Panc1 (cell line): ENCODE measurements around the gene GPR157. TPM values are rescaled to one million over a fixed set of nuclear protein-coding genes. Genes with fewer than 3 reads are reported as not detected.

Experiments
- ATAC-seq: fragments of 200-7000 bp; cut with Tn5 transposase; 2 replicates; pipeline ENCODE4 v1.9.1; 2020; ENCODE audit warnings: mild to moderate bottlenecking, moderate library complexity
- BruUV-seq: library from RNA; stranded (reverse); fragments of 400-500 nt; replicated peaks from 2 replicates; lab custom pipeline; 2021; lab: Mats Ljungman, UMichigan
- CTCF ChIA-PET: fragments of 300-600 bp; sonication (Branson Sonifier 250); formaldehyde crosslinking; loops from one replicate; lab custom pipeline; 2022; ENCODE audit warnings: antibody characterized with exemption; lab: Charles Lee
- POLR2A ChIA-PET: fragments of 300-600 bp; sonication (Branson Sonifier 250); formaldehyde crosslinking; loops from one replicate; lab custom pipeline; 2022; ENCODE audit warnings: antibody characterized with exemption; lab: Charles Lee
- DNase-seq: peaks from one replicate; pipeline ENCODE4 v3.0.0-alpha.2; 2010; ENCODE audit warnings: low read depth, low spot score
- H3K27ac ChIP-seq: 2 replicates; pipeline ENCODE4 v1.5.1; 2011; ENCODE audit warnings: mild to moderate bottlenecking, low read length, inconsistent platforms
- H3K27me3 ChIP-seq: fragments of 200-500 bp; sonication (Bioruptor generic); 2 replicates; pipeline ENCODE4 v1.6.0; 2014; ENCODE audit warnings: low read length, inconsistent platforms; ENCODE audit not compliant: control insufficient read depth, insufficient read depth
- H3K36me3 ChIP-seq: fragments of 200-500 bp; sonication (Bioruptor generic); 2 replicates; pipeline ENCODE4 v1.5.1; 2014; ENCODE audit warnings: inconsistent platforms, mild to moderate bottlenecking, low read length, moderate library complexity; ENCODE audit not compliant: control insufficient read depth, insufficient read depth
- H3K4me1 ChIP-seq: 2 replicates; pipeline ENCODE4 v1.5.1; 2011; ENCODE audit warnings: inconsistent platforms, mild to moderate bottlenecking, low read length, moderate library complexity; ENCODE audit not compliant: control insufficient read depth, insufficient read depth
- H3K4me3 ChIP-seq, 2 experiments: 2 replicates each; pipeline ENCODE4 v1.5.1; 2011 to 2012; ENCODE audit warnings: low read depth in 2 of 2, low read length in 2 of 2, mild to moderate bottlenecking in 2 of 2, inconsistent platforms in 1 of 2, moderate library complexity in 1 of 2
- H3K9me3 ChIP-seq: fragments of 200-500 bp; sonication (Bioruptor generic); 2 replicates; pipeline ENCODE4 v1.5.1; 2014; ENCODE audit warnings: low read depth, mild to moderate bottlenecking, inconsistent platforms, low read length, moderate library complexity; ENCODE audit not compliant: control insufficient read depth, insufficient read depth
- CTCF ChIP-seq: fragments of 450-650 bp; IDR thresholded peaks from 2 replicates; pipeline ENCODE4 v1.5.1; 2017; ENCODE audit warnings: mild to moderate bottlenecking
- POLR2AphosphoS5 ChIP-seq: IDR thresholded peaks from 2 replicates; pipeline ENCODE4 v1.6.1; 2012; ENCODE audit warnings: mild to moderate bottlenecking, low read depth, low read length, moderate library complexity
- REST ChIP-seq, 2 experiments: IDR thresholded peaks; 2 replicates each; pipeline ENCODE4 v1.6.1; 2011 to 2012; ENCODE audit warnings: low read depth in 2 of 2, control low read depth in 1 of 2, low read length in 1 of 2, mild to moderate bottlenecking in 1 of 2, moderate library complexity in 1 of 2; ENCODE audit not compliant: insufficient read depth in 1 of 2
- SIN3A ChIP-seq: IDR thresholded peaks from 2 replicates; pipeline ENCODE4 v1.6.1; 2012; ENCODE audit warnings: low read depth, mild to moderate bottlenecking, low read length, moderate library complexity, borderline replicate concordance; ENCODE audit not compliant: insufficient read depth
- TCF7L2 ChIP-seq: IDR thresholded peaks from 2 replicates; pipeline ENCODE4 v1.6.1; 2011; ENCODE audit warnings: mild to moderate bottlenecking, low read depth, low read length, inconsistent platforms
- in situ Hi-C: cut with HindIII; loops from 2 replicates; pipeline ENCODE4 v1.10.0; 2016; ENCODE audit warnings: low sequenced_read_pairs, low pct_unique_long_range_greater_than_20kb
- intact Hi-C: fragments of 100-400 bp; cut with micrococcal nuclease; formaldehyde crosslinking; loops from one replicate; pipeline ENCODE4 v1.10.0; 2022; ENCODE audit not compliant: unreplicated experiment
- total RNA-seq: library from RNA; stranded (reverse); gene quantifications from one replicate; pipeline ENCODE4 v1.2.1, GENCODE V29; 2021; ENCODE audit not compliant: unreplicated experiment

Gene GPR157
- total RNA-seq, 1 experiment from 2014 or later: 19.8 TPM

GRCh38 chr1:9100471-9101043, 28.3 kb downstream of the GPR157 start:
- Histone ChIP-seq H3K36me3 (no peaks in the 10 kb centered on the region), H3K4me1 (no peaks in the 10 kb centered on the region), H3K4me3 (no peak overlapping the region), H3K27ac (no peak overlapping the region), H3K27me3 (no peaks in the 10 kb centered on the region), H3K9me3 (peaks cover 7% of the 10 kb centered on the region; the same call in 1 of the 2 replicates)
- in situ Hi-C loops: no loop called here
- no peak for ATAC-seq
- CTCF ChIA-PET: no interaction called here
- POLR2A ChIA-PET: no interaction called here
- no peak for DNase-seq
- BruUV-seq: no TSS peak
- TF ChIP-seq REST (IDR thresholded peaks at IDR 0.05; ENCODE audit: insufficient read depth in 1 of 2, low read depth in 2 of 2, low read length in 1 of 2): no peak
- no peak for TF ChIP-seq SIN3A
- no peak for TF ChIP-seq CTCF
- no peak for TF ChIP-seq TCF7L2
- no peak for TF ChIP-seq POLR2AphosphoS5
- intact Hi-C loops: loop anchor here (1.0 to 5.0 kb wide), 2 partner anchors 95 to 183 kb away; no protein-coding TSS in a partner anchor

GRCh38 chr1:9099555-9099954, 29.3 kb downstream of the GPR157 start:
- no TSS peak for BruUV-seq
- ATAC-seq (no peak), DNase-seq (no peak)
- in situ Hi-C loops (no loop called here), intact Hi-C loops (no loop called here)
- Histone ChIP-seq H3K36me3 (no peaks in the 10 kb centered on the region), H3K4me1 (no peaks in the 10 kb centered on the region), H3K4me3 (no peak overlapping the region), H3K27ac (no peak overlapping the region), H3K9me3 (peaks cover 9% of the 10 kb centered on the region; the same call in 1 of the 2 replicates), H3K27me3 (no peaks in the 10 kb centered on the region)
- TF ChIP-seq REST (IDR thresholded peaks at IDR 0.05; ENCODE audit: insufficient read depth in 1 of 2, low read depth in 2 of 2, low read length in 1 of 2): no peak
- TF ChIP-seq CTCF: no peak
- TF ChIP-seq TCF7L2: no peak
- TF ChIP-seq POLR2AphosphoS5: no peak
- TF ChIP-seq SIN3A: no peak
- POLR2A ChIA-PET: interaction anchor here (0.6 kb wide), 1 partner anchor 109 kb away, joined by 3 read pairs; no protein-coding TSS in a partner anchor
- CTCF ChIA-PET: no interaction called here
